GM19467 (cell line): ENCODE measurements around the gene TMEM41A.

Experiments used
- ATAC-seq: cut with Tn5 transposase; IDR thresholded peaks from one replicate; pipeline ENCODE4 v1.9.1; 2021; ENCODE audit warnings: mild to moderate bottlenecking, moderate library complexity; ENCODE audit not compliant: unreplicated experiment

Gene TMEM41A

GRCh38 chr3:185498503-185499396, at the start of gene TMEM41A:
TSS of gene TMEM41A (minus strand) at chr3:185499035. CDS start at chr3:185498961, 74 bp downstream.
- peak; percentile 98 for ATAC-seq

GRCh38 chr3:185540695-185541094, 41.9 kb upstream of the TMEM41A start:
- ATAC-seq, result no peak

- no peak for ATAC-seq
Observed at GRCh38 chr3:185539934-185540333, 41.1 kb upstream of the TMEM41A start.

- ATAC-seq, result peak; percentile 98
Observed at GRCh38 chr3:185537369-185537970, 38.6 kb upstream of the TMEM41A start.

GRCh38 chr3:185534511-185534910, 35.7 kb upstream of the TMEM41A start:
- no peak for ATAC-seq

- no peak for ATAC-seq
Observed at GRCh38 chr3:185532901-185533300, 34.1 kb upstream of the TMEM41A start.

- ATAC-seq, result no peak
Observed at GRCh38 chr3:185530856-185531255, 32.0 kb upstream of the TMEM41A start.

GRCh38 chr3:185528532-185528931, 29.7 kb upstream of the TMEM41A start:
- no peak for ATAC-seq

- ATAC-seq, result no peak
Observed at GRCh38 chr3:185527364-185527763, 28.5 kb upstream of the TMEM41A start.

GRCh38 chr3:185526349-185526951, 27.6 kb upstream of the TMEM41A start:
- no peak for ATAC-seq

GRCh38 chr3:185521349-185522138, 22.7 kb upstream of the TMEM41A start:
- ATAC-seq, result no peak

- ATAC-seq, result no peak
Observed at GRCh38 chr3:185519021-185519420, 20.2 kb upstream of the TMEM41A start.

- no peak for ATAC-seq
Observed at GRCh38 chr3:185517387-185518130, 18.7 kb upstream of the TMEM41A start.

GRCh38 chr3:185511711-185512110, 12.9 kb upstream of the TMEM41A start:
- ATAC-seq, result no peak

- no peak for ATAC-seq
Observed at GRCh38 chr3:185508335-185508991, 9.6 kb upstream of the TMEM41A start.

- ATAC-seq, result no peak
Observed at GRCh38 chr3:185507883-185508282, 9.0 kb upstream of the TMEM41A start.

- ATAC-seq, result no peak
Observed at GRCh38 chr3:185504636-185505035, 5.8 kb upstream of the TMEM41A start.

GRCh38 chr3:185503521-185503920, 4.7 kb upstream of the TMEM41A start:
- ATAC-seq, result no peak

- ATAC-seq, result no peak
Observed at GRCh38 chr3:185502987-185503386, 4.2 kb upstream of the TMEM41A start.

GRCh38 chr3:185490241-185490640, 8.6 kb downstream of the TMEM41A start:
- no peak for ATAC-seq
